Panc1 (cell line): ENCODE measurements around the gene FARP2. TPM values are rescaled to one million over a fixed set of nuclear protein-coding genes. Genes with fewer than 3 reads are reported as not detected.

Experiments used
- ATAC-seq: fragments of 200-7000 bp; cut with Tn5 transposase; 2 replicates; pipeline ENCODE4 v1.9.1; 2020; ENCODE audit warnings: mild to moderate bottlenecking, moderate library complexity
- BruUV-seq: library from RNA; stranded (reverse); fragments of 400-500 nt; replicated peaks from 2 replicates; lab custom pipeline; 2021; lab: Mats Ljungman, UMichigan
- CTCF ChIA-PET: fragments of 300-600 bp; sonication (Branson Sonifier 250); formaldehyde crosslinking; loops from one replicate; lab custom pipeline; 2022; ENCODE audit warnings: antibody characterized with exemption; lab: Charles Lee
- POLR2A ChIA-PET: fragments of 300-600 bp; sonication (Branson Sonifier 250); formaldehyde crosslinking; loops from one replicate; lab custom pipeline; 2022; ENCODE audit warnings: antibody characterized with exemption; lab: Charles Lee
- DNase-seq: peaks from one replicate; pipeline ENCODE4 v3.0.0-alpha.2; 2010; ENCODE audit warnings: low read depth, low spot score
- H3K27ac ChIP-seq: 2 replicates; pipeline ENCODE4 v1.5.1; 2011; ENCODE audit warnings: mild to moderate bottlenecking, low read length, inconsistent platforms
- H3K27me3 ChIP-seq: fragments of 200-500 bp; sonication (Bioruptor generic); 2 replicates; pipeline ENCODE4 v1.6.0; 2014; ENCODE audit warnings: low read length, inconsistent platforms; ENCODE audit not compliant: control insufficient read depth, insufficient read depth
- H3K36me3 ChIP-seq: fragments of 200-500 bp; sonication (Bioruptor generic); 2 replicates; pipeline ENCODE4 v1.5.1; 2014; ENCODE audit warnings: inconsistent platforms, mild to moderate bottlenecking, low read length, moderate library complexity; ENCODE audit not compliant: control insufficient read depth, insufficient read depth
- H3K4me1 ChIP-seq: 2 replicates; pipeline ENCODE4 v1.5.1; 2011; ENCODE audit warnings: inconsistent platforms, mild to moderate bottlenecking, low read length, moderate library complexity; ENCODE audit not compliant: control insufficient read depth, insufficient read depth
- H3K4me3 ChIP-seq, 2 experiments: 2 replicates each; pipeline ENCODE4 v1.5.1; 2011 to 2012; ENCODE audit warnings: low read depth in 2 of 2, low read length in 2 of 2, mild to moderate bottlenecking in 2 of 2, inconsistent platforms in 1 of 2, moderate library complexity in 1 of 2
- H3K9me3 ChIP-seq: fragments of 200-500 bp; sonication (Bioruptor generic); 2 replicates; pipeline ENCODE4 v1.5.1; 2014; ENCODE audit warnings: low read depth, mild to moderate bottlenecking, inconsistent platforms, low read length, moderate library complexity; ENCODE audit not compliant: control insufficient read depth, insufficient read depth
- CTCF ChIP-seq: fragments of 450-650 bp; IDR thresholded peaks from 2 replicates; pipeline ENCODE4 v1.5.1; 2017; ENCODE audit warnings: mild to moderate bottlenecking
- POLR2AphosphoS5 ChIP-seq: IDR thresholded peaks from 2 replicates; pipeline ENCODE4 v1.6.1; 2012; ENCODE audit warnings: mild to moderate bottlenecking, low read depth, low read length, moderate library complexity
- REST ChIP-seq, 2 experiments: IDR thresholded peaks; 2 replicates each; pipeline ENCODE4 v1.6.1; 2011 to 2012; ENCODE audit warnings: low read depth in 2 of 2, control low read depth in 1 of 2, low read length in 1 of 2, mild to moderate bottlenecking in 1 of 2, moderate library complexity in 1 of 2; ENCODE audit not compliant: insufficient read depth in 1 of 2
- SIN3A ChIP-seq: IDR thresholded peaks from 2 replicates; pipeline ENCODE4 v1.6.1; 2012; ENCODE audit warnings: low read depth, mild to moderate bottlenecking, low read length, moderate library complexity, borderline replicate concordance; ENCODE audit not compliant: insufficient read depth
- TCF7L2 ChIP-seq: IDR thresholded peaks from 2 replicates; pipeline ENCODE4 v1.6.1; 2011; ENCODE audit warnings: mild to moderate bottlenecking, low read depth, low read length, inconsistent platforms
- in situ Hi-C: cut with HindIII; loops from 2 replicates; pipeline ENCODE4 v1.10.0; 2016; ENCODE audit warnings: low sequenced_read_pairs, low pct_unique_long_range_greater_than_20kb
- intact Hi-C: fragments of 100-400 bp; cut with micrococcal nuclease; formaldehyde crosslinking; loops from one replicate; pipeline ENCODE4 v1.10.0; 2022; ENCODE audit not compliant: unreplicated experiment
- total RNA-seq: library from RNA; stranded (reverse); gene quantifications from one replicate; pipeline ENCODE4 v1.2.1, GENCODE V29; 2021; ENCODE audit not compliant: unreplicated experiment

Gene FARP2
- total RNA-seq, 1 experiment from 2014 or later: 80.3 TPM

- peaks cover 48% of the 10 kb centered on the region for H3K4me1 ChIP-seq
- H3K27ac ChIP-seq: no peak overlapping the region; the same call in 1 of the 2 replicates
- no peaks in the 10 kb centered on the region for H3K36me3 ChIP-seq
- H3K27me3 ChIP-seq: no peaks in the 10 kb centered on the region
- intact Hi-C loops: no loop called here
- no peak overlapping the region for H3K4me3 ChIP-seq
- ChIA-PET POLR2A (no interaction called here), CTCF (no interaction called here)
- no peak for TF ChIP-seq REST (IDR thresholded peaks at IDR 0.05; ENCODE audit: insufficient read depth in 1 of 2, low read depth in 2 of 2, low read length in 1 of 2)
- no peak for TF ChIP-seq SIN3A
- no peak for TF ChIP-seq TCF7L2
- no peaks in the 10 kb centered on the region for H3K9me3 ChIP-seq
- in situ Hi-C loops: no loop called here
- DNase-seq: no peak
- ATAC-seq: peak; percentile 11; the same call in 1 of the 2 replicates
- BruUV-seq: no TSS peak
Observed at GRCh38 chr2:241308832-241309500, 47.1 kb upstream of the FARP2 start.

- CTCF ChIA-PET: no interaction called here
- intact Hi-C loops (no loop called here), in situ Hi-C loops (no loop called here)
- ATAC-seq (no peak), DNase-seq (no peak)
- POLR2A ChIA-PET: no interaction called here
- Histone ChIP-seq H3K4me3 (no peak overlapping the region), H3K9me3 (no peaks in the 10 kb centered on the region), H3K27me3 (no peaks in the 10 kb centered on the region), H3K27ac (peak overlapping the region; percentile 21; the same call in 1 of the 2 replicates), H3K36me3 (peaks cover 4% of the 10 kb centered on the region; the same call in 1 of the 2 replicates), H3K4me1 (peaks cover 51% of the 10 kb centered on the region)
- TF ChIP-seq REST (IDR thresholded peaks at IDR 0.05; ENCODE audit: insufficient read depth in 1 of 2, low read depth in 2 of 2, low read length in 1 of 2): no peak
- TF ChIP-seq CTCF: no peak
- no peak for TF ChIP-seq SIN3A
- TF ChIP-seq TCF7L2: no peak
- TF ChIP-seq POLR2AphosphoS5: no peak
- no TSS peak for BruUV-seq
Observed at GRCh38 chr2:241309684-241310117, 46.4 kb upstream of the FARP2 start.
